ENCODE measurements around the gene DUSP28.

DUSP28 gene

GRCh38 chr2:240586198-240586918, 26.2 kb downstream of the DUSP28 start, which contains the start of gene CAPN10:
Gene CAPN10, plus strand, starts transcription at chr2:240586734. Its CDS starts 178 bp downstream, at chr2:240586912.
- DNase-seq (ENCODE audit: low spot score): peak; percentile 94

GRCh38 chr2:240586919-240587800, 27.0 kb downstream of the DUSP28 start:
- DNase-seq (ENCODE audit: low spot score): peak; percentile 45

- no peak for DNase-seq (ENCODE audit: low spot score)
Measured at GRCh38 chr2:240588006-240588655, 28.0 kb downstream of the DUSP28 start.

GRCh38 chr2:240588669-240589068, 28.5 kb downstream of the DUSP28 start:
- no peak for DNase-seq (ENCODE audit: low spot score)

GRCh38 chr2:240589375-240589774, 29.2 kb downstream of the DUSP28 start:
- DNase-seq (ENCODE audit: low spot score): no peak

- DNase-seq (ENCODE audit: low spot score): no peak
Measured at GRCh38 chr2:240589850-240590525, 29.8 kb downstream of the DUSP28 start.

GRCh38 chr2:240590681-240591111, 30.5 kb downstream of the DUSP28 start:
- no peak for DNase-seq (ENCODE audit: low spot score)

GRCh38 chr2:240591226-240591625, 31.1 kb downstream of the DUSP28 start:
- DNase-seq (ENCODE audit: low spot score): no peak

- DNase-seq (ENCODE audit: low spot score): no peak
Measured at GRCh38 chr2:240591784-240592183, 31.6 kb downstream of the DUSP28 start.

- DNase-seq (ENCODE audit: low spot score): no peak
Measured at GRCh38 chr2:240593026-240593702, 33.0 kb downstream of the DUSP28 start.

GRCh38 chr2:240593703-240594451, 33.7 kb downstream of the DUSP28 start:
- no peak for DNase-seq (ENCODE audit: low spot score)

GRCh38 chr2:240594511-240595380, 34.6 kb downstream of the DUSP28 start:
- no peak for DNase-seq (ENCODE audit: low spot score)

- peak; percentile 26 for DNase-seq (ENCODE audit: low spot score)
Measured at GRCh38 chr2:240595381-240596079, 35.4 kb downstream of the DUSP28 start.

- no peak for DNase-seq (ENCODE audit: low spot score)
Measured at GRCh38 chr2:240596080-240596460, 35.9 kb downstream of the DUSP28 start.

GRCh38 chr2:240596491-240596931, 36.4 kb downstream of the DUSP28 start:
- DNase-seq (ENCODE audit: low spot score): no peak

GRCh38 chr2:240597054-240597418, 36.9 kb downstream of the DUSP28 start:
- no peak for DNase-seq (ENCODE audit: low spot score)

GRCh38 chr2:240597419-240598181, 37.4 kb downstream of the DUSP28 start:
- DNase-seq (ENCODE audit: low spot score): no peak

- no peak for DNase-seq (ENCODE audit: low spot score)
Measured at GRCh38 chr2:240598311-240598911, 38.3 kb downstream of the DUSP28 start.

Data from CD4-positive, alpha-beta T cell treated with Interleukin-15 for 4 hours (primary cell).